ENCODE measurements around the gene RPS6KA4.

DNA sequence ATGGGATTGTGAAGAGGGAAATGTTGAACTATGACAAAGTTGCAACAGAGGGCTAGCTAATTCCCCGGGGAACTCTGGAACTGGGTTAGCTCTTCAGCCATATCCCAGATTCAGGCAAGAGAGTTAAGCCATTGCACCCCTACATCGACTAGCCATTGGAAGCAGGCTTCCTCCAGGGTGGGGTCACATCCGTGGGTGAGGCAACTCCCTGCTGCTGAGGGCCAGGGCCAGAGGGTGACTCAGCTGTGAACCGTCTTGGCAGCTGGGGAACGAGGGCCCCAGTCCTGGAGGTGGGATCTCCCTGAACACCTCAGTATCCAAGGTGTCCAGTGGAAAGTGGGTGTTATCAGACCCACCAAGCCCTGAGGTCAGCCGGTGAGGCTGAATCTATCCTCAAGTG is 41.1 kb downstream of the RPS6KA4 start:
- no peak for TF ChIP-seq POLR2A (IDR thresholded peaks at IDR 0.05)
- TF ChIP-seq, protein P1, sequence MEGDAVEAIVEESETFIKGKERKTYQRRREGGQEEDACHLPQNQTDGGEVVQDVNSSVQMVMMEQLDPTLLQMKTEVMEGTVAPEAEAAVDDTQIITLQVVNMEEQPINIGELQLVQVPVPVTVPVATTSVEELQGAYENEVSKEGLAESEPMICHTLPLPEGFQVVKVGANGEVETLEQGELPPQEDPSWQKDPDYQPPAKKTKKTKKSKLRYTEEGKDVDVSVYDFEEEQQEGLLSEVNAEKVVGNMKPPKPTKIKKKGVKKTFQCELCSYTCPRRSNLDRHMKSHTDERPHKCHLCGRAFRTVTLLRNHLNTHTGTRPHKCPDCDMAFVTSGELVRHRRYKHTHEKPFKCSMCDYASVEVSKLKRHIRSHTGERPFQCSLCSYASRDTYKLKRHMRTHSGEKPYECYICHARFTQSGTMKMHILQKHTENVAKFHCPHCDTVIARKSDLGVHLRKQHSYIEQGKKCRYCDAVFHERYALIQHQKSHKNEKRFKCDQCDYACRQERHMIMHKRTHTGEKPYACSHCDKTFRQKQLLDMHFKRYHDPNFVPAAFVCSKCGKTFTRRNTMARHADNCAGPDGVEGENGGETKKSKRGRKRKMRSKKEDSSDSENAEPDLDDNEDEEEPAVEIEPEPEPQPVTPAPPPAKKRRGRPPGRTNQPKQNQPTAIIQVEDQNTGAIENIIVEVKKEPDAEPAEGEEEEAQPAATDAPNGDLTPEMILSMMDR (IDR thresholded peaks at IDR 0.05) = no peak

Measured in uterus (tissue), 2 donors.